ENCODE results near the gene RPL10A. TPM values are rescaled to one million over a fixed set of nuclear protein-coding genes. Genes with fewer than 3 reads are reported as not detected.
A peak's percentile ranks its signal among the peaks of the same experiment; 100 is the strongest.

RPL10A gene
- total RNA-seq, 4 donors from 2014 or later = 1,152 to 2,101 (median 1,461) TPM

DNA sequence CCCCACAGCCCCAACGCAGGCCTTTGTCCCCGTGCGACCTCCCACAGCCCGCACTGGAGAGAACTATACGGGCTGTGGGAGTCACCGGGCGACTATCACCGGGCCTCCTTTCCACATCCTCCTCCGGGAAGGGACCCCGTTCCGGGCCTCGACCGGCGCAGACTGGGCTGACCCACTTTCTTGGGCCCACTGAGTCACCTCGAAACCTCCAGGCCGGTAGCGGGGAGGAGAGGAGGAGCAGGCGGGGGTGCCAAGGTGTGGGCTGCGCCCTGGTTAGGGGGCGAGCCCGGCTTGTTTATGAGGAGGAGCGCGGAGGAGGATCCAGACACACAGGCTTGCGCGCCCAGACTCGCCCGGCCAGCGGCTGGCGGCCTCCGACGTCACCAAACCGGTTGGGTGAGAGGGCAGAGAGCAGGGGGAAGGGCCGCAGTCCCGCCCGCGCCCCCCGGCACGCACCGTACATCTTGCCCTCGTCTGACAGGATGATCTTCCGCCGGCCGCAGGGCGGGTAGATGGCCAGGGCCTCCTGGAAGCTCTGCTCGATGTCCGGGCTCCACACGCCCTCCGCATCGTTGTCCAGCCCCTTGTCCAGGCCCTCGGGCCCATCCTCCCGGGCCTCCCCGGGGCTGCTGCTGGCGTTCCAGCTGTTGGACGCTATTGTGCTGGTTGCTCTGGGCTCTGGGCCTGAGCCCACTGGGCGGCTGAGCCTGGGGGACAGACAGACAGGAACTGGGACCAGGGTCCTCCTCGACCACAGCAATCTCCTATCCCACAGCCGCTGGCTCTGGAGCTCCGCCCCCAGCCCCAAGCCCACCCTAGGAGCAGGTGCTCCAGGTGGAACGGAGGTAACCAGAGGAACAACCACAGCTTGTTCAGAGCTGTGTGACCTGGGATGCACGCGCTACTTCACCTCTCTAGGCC lies 18.1 kb downstream of the RPL10A start:
- no peak for DNase-seq
- peak overlapping the region; percentile 10 to 45 (median 32) for H3K4me3 ChIP-seq
- H3K27ac ChIP-seq = peak overlapping the region; percentile 90 to 99 (median 96)
- TF ChIP-seq, protein P1, sequence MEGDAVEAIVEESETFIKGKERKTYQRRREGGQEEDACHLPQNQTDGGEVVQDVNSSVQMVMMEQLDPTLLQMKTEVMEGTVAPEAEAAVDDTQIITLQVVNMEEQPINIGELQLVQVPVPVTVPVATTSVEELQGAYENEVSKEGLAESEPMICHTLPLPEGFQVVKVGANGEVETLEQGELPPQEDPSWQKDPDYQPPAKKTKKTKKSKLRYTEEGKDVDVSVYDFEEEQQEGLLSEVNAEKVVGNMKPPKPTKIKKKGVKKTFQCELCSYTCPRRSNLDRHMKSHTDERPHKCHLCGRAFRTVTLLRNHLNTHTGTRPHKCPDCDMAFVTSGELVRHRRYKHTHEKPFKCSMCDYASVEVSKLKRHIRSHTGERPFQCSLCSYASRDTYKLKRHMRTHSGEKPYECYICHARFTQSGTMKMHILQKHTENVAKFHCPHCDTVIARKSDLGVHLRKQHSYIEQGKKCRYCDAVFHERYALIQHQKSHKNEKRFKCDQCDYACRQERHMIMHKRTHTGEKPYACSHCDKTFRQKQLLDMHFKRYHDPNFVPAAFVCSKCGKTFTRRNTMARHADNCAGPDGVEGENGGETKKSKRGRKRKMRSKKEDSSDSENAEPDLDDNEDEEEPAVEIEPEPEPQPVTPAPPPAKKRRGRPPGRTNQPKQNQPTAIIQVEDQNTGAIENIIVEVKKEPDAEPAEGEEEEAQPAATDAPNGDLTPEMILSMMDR (IDR thresholded peaks at IDR 0.05) = no peak
- TF ChIP-seq POLR2A (IDR thresholded peaks at IDR 0.05) = peak in 1 of 4 donors; percentile 43
- peaks cover 56 to 83% (median 63%) of the 10 kb centered on the region in 3 donors for H3K4me1 ChIP-seq
- WGBS, 2 donors = 35 to 40% methylated on average over 8 to 19 of the region's 61 CpGs
- peaks cover 0 to 36% (median 0%) of the 10 kb centered on the region in 3 donors for H3K36me3 ChIP-seq
- intact Hi-C loops (cut with DNase I) = no loop called here
- H3K27me3 ChIP-seq = peaks cover 0 to under 1% (median 0%) of the 10 kb centered on the region in 4 donors
- no peaks in the 10 kb centered on the region for H3K9me3 ChIP-seq

GRCh38 chr6:35487658-35488516 lies 19.7 kb downstream of the RPL10A start:
- no peak for DNase-seq
- H3K4me1 ChIP-seq = peaks cover 71 to 98% (median 80%) of the 10 kb centered on the region in 3 donors
- TF ChIP-seq POLR2A (IDR thresholded peaks at IDR 0.05) = peak in 1 of 4 donors; percentile 18
- TF ChIP-seq, protein P1 (IDR thresholded peaks at IDR 0.05) = no peak
- peaks cover 0 to 20% (median 0%) of the 10 kb centered on the region in 3 donors for H3K36me3 ChIP-seq
- peak overlapping the region; percentile 91 to 99 (median 96) for H3K27ac ChIP-seq
- intact Hi-C loops (cut with DNase I) = no loop called here
- WGBS, 2 donors = 18 to 45% methylated on average over 4 to 7 of the region's 9 CpGs
- H3K27me3 ChIP-seq = peaks cover 0 to 5% (median 0%) of the 10 kb centered on the region in 4 donors
- no peaks in the 10 kb centered on the region for H3K9me3 ChIP-seq
- H3K4me3 ChIP-seq = no peak overlapping the region

GRCh38 chr6:35488517-35488862 lies 20.3 kb downstream of the RPL10A start:
- H3K4me1 ChIP-seq = peaks cover 72 to 98% (median 80%) of the 10 kb centered on the region in 3 donors
- WGBS, 2 donors = 60 to 72% methylated on average over 8 to 9 of the region's 9 CpGs
- peaks cover 0 to 5% (median 0%) of the 10 kb centered on the region in 4 donors for H3K27me3 ChIP-seq
- peak overlapping the region; percentile 91 to 99 (median 96) for H3K27ac ChIP-seq
- no peaks in the 10 kb centered on the region for H3K9me3 ChIP-seq
- no peak for DNase-seq
- H3K36me3 ChIP-seq = peaks cover 0 to 14% (median 0%) of the 10 kb centered on the region in 3 donors
- no peak overlapping the region for H3K4me3 ChIP-seq
- no peak for TF ChIP-seq POLR2A (IDR thresholded peaks at IDR 0.05)
- TF ChIP-seq, protein P1 (IDR thresholded peaks at IDR 0.05) = no peak
- intact Hi-C loops (cut with DNase I) = no loop called here

- TF ChIP-seq, protein P1 (IDR thresholded peaks at IDR 0.05) = no peak
- no peak for TF ChIP-seq POLR2A (IDR thresholded peaks at IDR 0.05)
- DNase-seq = no peak
- Histone ChIP-seq H3K4me1 (peaks cover 77 to 100% (median 84%) of the 10 kb centered on the region in 3 donors), H3K4me3 (no peak overlapping the region), H3K27me3 (peaks cover 0 to 5% (median 0%) of the 10 kb centered on the region in 4 donors), H3K9me3 (no peaks in the 10 kb centered on the region), H3K36me3 (peaks cover 0 to 12% (median 0%) of the 10 kb centered on the region in 3 donors), H3K27ac (peak overlapping the region; percentile 86 to 99 (median 96))
- WGBS, 2 donors = 22 to 100% methylated on average over 1 of the region's 1 CpG
- intact Hi-C loops (cut with DNase I) = no loop called here
Observed at GRCh38 chr6:35489066-35489465, 20.9 kb downstream of the RPL10A start.
